NCI-H2196 treated with DMSO at 0.1 percent for 48 hours (cell line): ENCODE data around the gene WSB1.

Experiments
- DNase-seq: peaks from one replicate; lab custom pipeline; 2025; ENCODE audit not compliant: unreplicated experiment; lab: John Stamatoyannopoulos, UW

The WSB1 gene

GRCh38 chr17:27354491-27355081, 60.7 kb downstream of the WSB1 start:
- no peak for DNase-seq

DNA sequence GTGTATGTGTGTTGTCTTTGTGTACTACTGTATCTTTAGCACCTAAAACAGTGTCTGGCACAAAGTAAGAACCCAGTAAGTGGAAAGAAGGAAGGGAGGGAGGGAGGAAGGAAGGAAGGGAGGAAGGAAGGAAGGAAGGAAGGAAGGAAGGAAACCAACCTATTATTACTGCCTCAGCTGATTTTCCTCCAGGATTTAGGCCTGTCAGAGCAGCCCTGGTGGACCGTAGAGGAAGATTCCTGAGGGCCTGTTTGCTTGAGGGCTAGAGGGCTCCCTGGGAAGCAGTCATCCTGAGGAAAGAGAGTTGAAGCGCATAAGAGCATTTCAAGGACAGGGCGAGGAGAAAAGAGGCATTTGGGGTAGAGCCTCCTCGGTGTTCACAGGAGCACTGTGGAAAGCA, 61.5 kb downstream of the WSB1 start:
- no peak for DNase-seq

GRCh38 chr17:27356091-27356705, 62.3 kb downstream of the WSB1 start:
- DNase-seq: no peak

GRCh38 chr17:27357236-27357635, 63.3 kb downstream of the WSB1 start:
- no peak for DNase-seq

- no peak for DNase-seq
Observed at GRCh38 chr17:27360507-27360906, 66.6 kb downstream of the WSB1 start.

- DNase-seq: no peak
Observed at GRCh38 chr17:27361695-27362094, 67.8 kb downstream of the WSB1 start.

GRCh38 chr17:27362503-27362902, 68.6 kb downstream of the WSB1 start:
- no peak for DNase-seq

- DNase-seq: no peak
Observed at GRCh38 chr17:27362909-27363308, 69.0 kb downstream of the WSB1 start.

- no peak for DNase-seq
Observed at GRCh38 chr17:27363326-27363725, 69.4 kb downstream of the WSB1 start.
